HepG2 (cell line): ENCODE results near the gene INA. TPM values are rescaled to one million over a fixed set of nuclear protein-coding genes. Genes with fewer than 3 reads are reported as not detected.

Source experiments
- ATAC-seq: fragments of 200-7000 bp; cut with Tn5 transposase; 3 replicates; pipeline ENCODE4 v1.9.1; 2020; ENCODE audit warnings: mild to moderate bottlenecking, moderate library complexity
- BruUV-seq: library from RNA; stranded (reverse); fragments of 400-500 nt; replicated peaks from 2 replicates; lab custom pipeline; 2021; lab: Mats Ljungman, UMichigan
- CTCF ChIA-PET: fragments of 300-600 bp; formaldehyde crosslinking; extraction: SDS; loops from one replicate; lab custom pipeline; 2021; ENCODE audit warnings: low total read pairs, inconsistent platforms, low intra/inter-chr PET ratio; lab: Yijun Ruan, JAX
- POLR2A ChIA-PET: fragments of 350-600 bp; sonication (Branson Sonifier 250); formaldehyde crosslinking; loops from one replicate; lab custom pipeline; 2020; ENCODE audit warnings: antibody characterized with exemption, inconsistent platforms; lab: Yijun Ruan, JAX
- DNase-seq: peaks from one replicate; pipeline ENCODE4 v3.0.0-alpha.2; 2015; ENCODE audit warnings: low spot score
- FAIRE-seq: peaks from 3 replicates; lab custom pipeline; 2011; peaks lifted over from hg19 to GRCh38; lab: Jason Lieb, UNC
- H2AFZ ChIP-seq: one replicate; pipeline ENCODE4 v1.6.1; 2011; ENCODE audit warnings: low read length, inconsistent platforms
- H3K27ac ChIP-seq: fragments of 300-600 bp; 3 replicates; pipeline ENCODE4 v1.8.0; 2011; ENCODE audit warnings: mixed run types, mild to moderate bottlenecking, mixed read lengths, low read length, inconsistent platforms; ENCODE audit not compliant: insufficient read depth; ENCODE audit errors: extremely low read length
- H3K27me3 ChIP-seq, 2 experiments: fragments of 200-600 bp in 1 of 2; 2 replicates in 1 of 2; 3 replicates in 1 of 2; pipeline versions ENCODE4 v1.6.0 to v1.8.0; 2011; ENCODE audit warnings: low read length in 2 of 2, mild to moderate bottlenecking in 2 of 2, moderate library complexity in 2 of 2, inconsistent platforms in 1 of 2; ENCODE audit not compliant: insufficient read depth in 2 of 2, control insufficient read depth in 1 of 2
- H3K36me3 ChIP-seq, 2 experiments: fragments of 200-600 bp in 1 of 2; replicated peaks in 1 of 2; 2 replicates in 1 of 2; 3 replicates in 1 of 2; pipeline versions ENCODE4 v1.5.1 to v1.8.0; 2011; ENCODE audit warnings: low read length in 2 of 2, inconsistent platforms in 1 of 2; ENCODE audit not compliant: insufficient read depth in 2 of 2, control insufficient read depth in 1 of 2
- H3K4me1 ChIP-seq: 2 replicates; pipeline ENCODE4 v1.5.1; 2012; ENCODE audit warnings: low read length, inconsistent platforms; ENCODE audit not compliant: insufficient read depth
- H3K4me2 ChIP-seq: 2 replicates; pipeline ENCODE4 v1.6.0; 2011; ENCODE audit warnings: low read depth, low read length, inconsistent platforms
- H3K4me3 ChIP-seq, 3 experiments: fragments of 200-600 bp in 1 of 3; sonication (generic), shearing (Covaris generic) in 1 of 3; replicated peaks in 1 of 3; 2 replicates each; pipeline ENCODE4 v1.5.1; 2011 to 2016; ENCODE audit warnings: low read length in 3 of 3, inconsistent platforms in 2 of 3, low read depth in 2 of 3, mild to moderate bottlenecking in 2 of 3, control low read depth in 1 of 3, mixed read lengths in 1 of 3; ENCODE audit not compliant: insufficient read depth in 1 of 3
- H3K79me2 ChIP-seq: one replicate; pipeline ENCODE4 v1.6.1; 2011; ENCODE audit warnings: low read length, inconsistent platforms; ENCODE audit not compliant: insufficient read depth
- H3K9ac ChIP-seq: 2 replicates; pipeline ENCODE4 v1.6.0; 2011; ENCODE audit warnings: mild to moderate bottlenecking, low read depth, low read length, inconsistent platforms; ENCODE audit not compliant: insufficient read depth
- H3K9me3 ChIP-seq: 2 replicates; pipeline ENCODE4 v1.5.1; 2012; ENCODE audit warnings: mild to moderate bottlenecking, low read length
- H4K20me1 ChIP-seq: 2 replicates; pipeline ENCODE4 v1.6.0; 2011; ENCODE audit warnings: inconsistent platforms, mild to moderate bottlenecking, low read length, moderate library complexity; ENCODE audit not compliant: insufficient read depth
- CSRNP1 ChIP-seq: sonication (generic); formaldehyde crosslinking; IDR thresholded peaks from 2 replicates; pipeline ENCODE4 v1.8.1; 2023; ENCODE audit warnings: mild to moderate bottlenecking, missing genetic modification reagents
- FOXO4 ChIP-seq: sonication (generic); formaldehyde crosslinking; conservative IDR thresholded peaks from 2 replicates; pipeline ENCODE4 v1.8.1; 2023; ENCODE audit warnings: missing genetic modification reagents
- HMGXB3 ChIP-seq: sonication (generic); formaldehyde crosslinking; IDR thresholded peaks from 2 replicates; pipeline ENCODE4 v1.4.0; 2020; ENCODE audit warnings: missing genetic modification reagents, borderline replicate concordance
- LBX2 ChIP-seq: sonication (generic); formaldehyde crosslinking; IDR thresholded peaks from 2 replicates; pipeline ENCODE4 v1.5.0; 2020; ENCODE audit warnings: missing genetic modification reagents, mild to moderate bottlenecking, borderline replicate concordance
- MTF2 ChIP-seq: sonication (generic); formaldehyde crosslinking; IDR thresholded peaks from 2 replicates; pipeline ENCODE4 v1.5.0; 2020; ENCODE audit warnings: missing genetic modification reagents, borderline replicate concordance
- SCMH1 ChIP-seq: sonication (generic); formaldehyde crosslinking; IDR thresholded peaks from 2 replicates; pipeline ENCODE4 v1.9.0; 2021; ENCODE audit warnings: missing genetic modification reagents, mild to moderate bottlenecking, borderline replicate concordance
- SRSF4 ChIP-seq: fragments of 200-400 bp; formaldehyde crosslinking; IDR thresholded peaks from one replicate; pipeline ENCODE4 v1.6.1; 2018; ENCODE audit warnings: mild to moderate bottlenecking, low read depth, low read length, moderate library complexity; ENCODE audit not compliant: poor library complexity, severe bottlenecking
- TGIF2 ChIP-seq: IDR thresholded peaks from 2 replicates; pipeline ENCODE4 v1.6.1; 2016; ENCODE audit warnings: control low read depth, missing compliant biosample characterization
- ZBTB37 ChIP-seq: sonication (generic); formaldehyde crosslinking; IDR thresholded peaks from 2 replicates; pipeline ENCODE4 v1.4.0; 2020; ENCODE audit warnings: mild to moderate bottlenecking, missing genetic modification reagents
- ZFP36 ChIP-seq: fragments of 150-350 bp; IDR thresholded peaks from 2 replicates; pipeline ENCODE4 v1.6.1; 2018; ENCODE audit warnings: borderline replicate concordance, low read length, low read depth; ENCODE audit not compliant: partially characterized antibody
- ZNF331 ChIP-seq: sonication (generic); formaldehyde crosslinking; IDR thresholded peaks from 2 replicates; pipeline ENCODE4 v1.4.0; 2020; ENCODE audit warnings: missing genetic modification reagents
- ZNF503 ChIP-seq: sonication (generic); formaldehyde crosslinking; IDR thresholded peaks from 2 replicates; pipeline ENCODE4 v1.4.0; 2020; ENCODE audit warnings: missing genetic modification reagents
- ZNF562 ChIP-seq: sonication (generic); formaldehyde crosslinking; IDR thresholded peaks from 2 replicates; pipeline ENCODE4 v1.8.0; 2022; ENCODE audit warnings: missing genetic modification reagents, borderline replicate concordance
- in situ Hi-C: cut with HindIII; loops from 2 replicates; pipeline ENCODE4 v1.10.0; 2017; ENCODE audit warnings: low pct_unique_long_range_greater_than_20kb; ENCODE audit not compliant: extremely low pct_ligation_motif_present
- intact Hi-C: fragments of 100-400 bp; cut with micrococcal nuclease; formaldehyde crosslinking; loops from one replicate; pipeline ENCODE4 v1.10.0; 2022; ENCODE audit not compliant: unreplicated experiment
- polyA plus RNA-seq, 8 experiments: library from polyadenylated mRNA; depleted of rRNA in 3 of 8; stranded (reverse) in 7 of 8; unstranded in 1 of 8; fragments of >200 nt; fragmentation: Illumina TruSeq in 4 of 8; extraction: Trizol in 4 of 8; gene quantifications; 2 replicates each; pipeline versions ENCODE4 v1.2.1 to v1.2.3, GENCODE V29; 2011 to 2016; ENCODE audit warnings: low read depth in 4 of 8, missing spikeins in 1 of 8, mixed read lengths in 1 of 8; ENCODE audit not compliant: insufficient read depth in 1 of 8
- total RNA-seq, 5 experiments: library from RNA; depleted of rRNA; stranded (reverse); fragments of >200 nt; fragmentation: Illumina TruSeq; extraction: Trizol; gene quantifications; 2 replicates each; pipeline ENCODE4 v1.2.3, GENCODE V29; 2016; ENCODE audit warnings: low read depth in 1 of 5

The INA gene
- total and polyA plus RNA-seq, 2 of the 13 experiments (the other 11 are each of a cell fraction or from before 2014, with no cell fraction given): 0.04 to 0.13 TPM

GRCh38 chr10:103257812-103258211 is 19.1 kb upstream of the INA start:
- no peak overlapping the region for H2AFZ ChIP-seq
- DNase-seq (no peak), FAIRE-seq (no peak), ATAC-seq (no peak)
- no peaks in the 10 kb centered on the region for H3K36me3 ChIP-seq
- H3K4me3 ChIP-seq: no peak overlapping the region
- no peaks in the 10 kb centered on the region for H3K27me3 ChIP-seq
- peaks cover 20% of the 10 kb centered on the region for H3K4me1 ChIP-seq
- peaks cover 10% of the 10 kb centered on the region; the same call in 1 of the 2 replicates for H3K9me3 ChIP-seq
- no peaks in the 10 kb centered on the region for H4K20me1 ChIP-seq
- H3K4me2 ChIP-seq: no peak overlapping the region
- no TSS peak for BruUV-seq
- H3K79me2 ChIP-seq: no peaks in the 10 kb centered on the region
- intact Hi-C loops: no loop called here
- no peak overlapping the region for H3K9ac ChIP-seq
- ChIA-PET POLR2A (no interaction called here), CTCF (no interaction called here)
- no peak overlapping the region for H3K27ac ChIP-seq
- in situ Hi-C loops: no loop called here
- TF ChIP-seq CSRNP1 (CRISPR knock-in tag): no peak
- no peak for TF ChIP-seq SCMH1
- no peak for TF ChIP-seq ZNF331 (CRISPR knock-in tag)
- no peak for TF ChIP-seq ZBTB37
- TF ChIP-seq FOXO4 (CRISPR knock-in tag): no peak
- TF ChIP-seq TGIF2: no peak
- no peak for TF ChIP-seq ZFP36
- no peak for TF ChIP-seq SRSF4
- TF ChIP-seq ZNF562 (CRISPR knock-in tag): no peak
- TF ChIP-seq MTF2 (CRISPR knock-in tag): no peak
- no peak for TF ChIP-seq HMGXB3 (CRISPR knock-in tag)
- no peak for TF ChIP-seq ZNF503 (CRISPR knock-in tag)
- TF ChIP-seq LBX2: no peak
